OCI-LY7 (cell line): ENCODE results near the gene DLEC1. TPM values are rescaled to one million over a fixed set of nuclear protein-coding genes. Genes with fewer than 3 reads are reported as not detected.

ENCODE experiments used
- BruUV-seq: library from RNA; stranded (reverse); fragments of 400-500 nt; replicated peaks from 2 replicates; lab custom pipeline; 2021; lab: Mats Ljungman, UMichigan
- CTCF ChIA-PET: fragments of 300-600 bp; sonication (Branson Sonifier 250); formaldehyde crosslinking; loops from one replicate; lab custom pipeline; 2022; ENCODE audit warnings: antibody characterized with exemption; ENCODE audit not compliant: unreplicated experiment; lab: Charles Lee
- POLR2A ChIA-PET: fragments of 300-600 bp; sonication (Branson Sonifier 250); formaldehyde crosslinking; loops from one replicate; lab custom pipeline; 2022; ENCODE audit warnings: antibody characterized with exemption; lab: Charles Lee
- DNase-seq: peaks from one replicate; pipeline ENCODE4 v3.0.0-alpha.2; 2015; ENCODE audit warnings: low spot score
- H2AFZ ChIP-seq: fragments of 200-600 bp; sonication (generic), shearing (Covaris generic); 2 replicates; pipeline ENCODE4 v1.6.1; 2014; ENCODE audit warnings: mild to moderate bottlenecking, antibody characterized with exemption, low read length, moderate library complexity
- H3K27ac ChIP-seq: fragments of 200-600 bp; sonication (generic); 2 replicates; pipeline ENCODE4 v1.5.1; 2014; ENCODE audit warnings: mixed run types, low read depth, mild to moderate bottlenecking, moderate library complexity, low read length, inconsistent platforms; ENCODE audit not compliant: poor library complexity, severe bottlenecking
- H3K36me3 ChIP-seq: fragments of 200-600 bp; sonication (generic); 2 replicates; pipeline ENCODE4 v1.6.1; 2014; ENCODE audit warnings: mild to moderate bottlenecking, antibody characterized with exemption, low read length, moderate library complexity, mixed read lengths; ENCODE audit not compliant: insufficient read depth
- H3K4me1 ChIP-seq: fragments of 200-600 bp; sonication (generic); 2 replicates; pipeline ENCODE4 v1.5.1; 2014; ENCODE audit warnings: mild to moderate bottlenecking, low read length; ENCODE audit not compliant: insufficient read depth, poor library complexity, severe bottlenecking
- H3K4me2 ChIP-seq: fragments of 200-600 bp; sonication (generic); 2 replicates; pipeline ENCODE4 v1.6.1; 2014; ENCODE audit warnings: mild to moderate bottlenecking, low read length
- H3K4me3 ChIP-seq: fragments of 200-600 bp; sonication (generic); 2 replicates; pipeline ENCODE4 v1.5.1; 2014; ENCODE audit warnings: mild to moderate bottlenecking, low read depth, low read length; ENCODE audit not compliant: poor library complexity, severe bottlenecking
- H3K79me2 ChIP-seq: fragments of 200-600 bp; sonication (generic); 2 replicates; pipeline ENCODE4 v1.6.1; 2016; ENCODE audit warnings: low read depth, mild to moderate bottlenecking, low read length, moderate library complexity, mixed read lengths; ENCODE audit not compliant: insufficient read depth
- H3K9me2 ChIP-seq: fragments of 200-600 bp; sonication (generic); 2 replicates; pipeline ENCODE4 v1.6.1; 2016; ENCODE audit warnings: mild to moderate bottlenecking, low read length, mixed read lengths; ENCODE audit not compliant: insufficient read depth
- H3K9me3 ChIP-seq: fragments of 200-600 bp; sonication (generic); 2 replicates; pipeline ENCODE4 v1.6.1; 2014; ENCODE audit warnings: mild to moderate bottlenecking, mixed run types, low read length, mixed read lengths
- H4K20me1 ChIP-seq: fragments of 200-600 bp; sonication (generic); 2 replicates; pipeline ENCODE4 v1.6.1; 2014; ENCODE audit warnings: mild to moderate bottlenecking, antibody characterized with exemption, low read length, moderate library complexity, mixed read lengths; ENCODE audit not compliant: insufficient read depth
- EZH2phosphoT487 ChIP-seq: fragments of 200-600 bp; sonication (generic); IDR thresholded peaks from 2 replicates; pipeline ENCODE4 v1.6.1; 2018; ENCODE audit warnings: low read depth, borderline replicate concordance, mild to moderate bottlenecking, mixed run types, antibody characterized with exemption, low read length, moderate library complexity, mixed read lengths
- intact Hi-C: fragments of 100-400 bp; cut with micrococcal nuclease; formaldehyde crosslinking; loops from one replicate; pipeline ENCODE4 v1.10.0; 2022; ENCODE audit not compliant: unreplicated experiment
- total RNA-seq, 2 experiments: library from RNA; depleted of rRNA in 1 of 2; stranded (reverse); fragments of >200 nt in 1 of 2; shearing (Covaris generic) in 1 of 2; gene quantifications; 2 replicates each; pipeline ENCODE4 v1.2.3, GENCODE V29; 2014 to 2022
- TF ChIP-seq, protein P1 (sequence below): fragments of 200-600 bp; sonication (generic); conservative IDR thresholded peaks from 2 replicates; pipeline ENCODE4 v1.5.1; 2014; ENCODE audit warnings: mild to moderate bottlenecking, antibody characterized with exemption, low read length, moderate library complexity, mixed read lengths

The DLEC1 gene
- total RNA-seq, 2 experiments from 2014 or later: 0.13 TPM; not detected in 1

DNA sequence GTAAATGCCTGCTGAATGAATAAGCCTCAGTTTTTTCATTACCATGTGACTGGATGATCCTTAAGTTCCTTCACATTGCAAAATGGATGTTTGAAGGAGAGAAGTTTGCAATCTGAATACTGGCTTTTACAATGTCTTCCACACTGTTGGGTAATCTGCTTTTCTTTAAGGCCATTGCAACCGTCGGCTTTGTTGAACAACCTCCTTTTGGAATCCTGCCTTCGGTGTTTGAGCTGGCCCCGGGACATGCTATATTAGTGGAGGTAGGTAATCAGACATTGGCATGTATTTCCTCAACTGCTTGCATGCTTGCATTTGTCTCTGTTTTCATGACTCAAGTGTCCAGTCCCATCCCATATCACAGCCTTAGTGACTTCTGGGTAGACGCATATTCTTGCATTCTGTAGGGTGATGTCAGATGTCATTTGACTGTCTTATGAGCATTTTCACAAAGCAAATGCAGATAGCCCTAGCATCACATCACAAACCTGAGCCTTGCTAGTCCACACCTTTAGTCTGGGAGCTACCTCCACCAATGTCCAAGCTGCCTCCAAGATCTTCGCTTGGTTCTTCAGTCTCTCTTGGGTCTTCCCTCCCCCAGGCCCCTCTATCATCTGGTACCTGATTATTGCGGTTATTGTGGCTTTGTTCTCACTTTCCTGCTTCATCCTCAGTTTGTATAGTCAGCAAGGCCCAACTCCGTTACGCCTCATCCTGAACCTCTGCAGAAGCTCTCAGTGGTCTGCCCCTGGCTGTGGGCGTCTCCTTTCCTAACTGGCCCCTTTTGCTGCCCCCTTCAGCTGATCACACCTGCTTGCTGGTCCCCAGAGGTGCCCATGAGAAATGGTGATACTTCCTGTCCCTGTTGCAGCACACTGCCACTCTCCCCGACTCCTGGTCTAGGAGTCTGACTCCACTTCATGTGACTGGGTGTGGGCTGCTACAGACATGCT lies 49.4 kb downstream of the DLEC1 start:
- H2AFZ ChIP-seq: no peak overlapping the region
- no peaks in the 10 kb centered on the region for H3K9me2 ChIP-seq
- no peak overlapping the region for H3K4me2 ChIP-seq
- BruUV-seq: no TSS peak
- peaks cover 3% of the 10 kb centered on the region for H3K4me1 ChIP-seq
- no peaks in the 10 kb centered on the region for H3K36me3 ChIP-seq
- TF ChIP-seq, protein P1, sequence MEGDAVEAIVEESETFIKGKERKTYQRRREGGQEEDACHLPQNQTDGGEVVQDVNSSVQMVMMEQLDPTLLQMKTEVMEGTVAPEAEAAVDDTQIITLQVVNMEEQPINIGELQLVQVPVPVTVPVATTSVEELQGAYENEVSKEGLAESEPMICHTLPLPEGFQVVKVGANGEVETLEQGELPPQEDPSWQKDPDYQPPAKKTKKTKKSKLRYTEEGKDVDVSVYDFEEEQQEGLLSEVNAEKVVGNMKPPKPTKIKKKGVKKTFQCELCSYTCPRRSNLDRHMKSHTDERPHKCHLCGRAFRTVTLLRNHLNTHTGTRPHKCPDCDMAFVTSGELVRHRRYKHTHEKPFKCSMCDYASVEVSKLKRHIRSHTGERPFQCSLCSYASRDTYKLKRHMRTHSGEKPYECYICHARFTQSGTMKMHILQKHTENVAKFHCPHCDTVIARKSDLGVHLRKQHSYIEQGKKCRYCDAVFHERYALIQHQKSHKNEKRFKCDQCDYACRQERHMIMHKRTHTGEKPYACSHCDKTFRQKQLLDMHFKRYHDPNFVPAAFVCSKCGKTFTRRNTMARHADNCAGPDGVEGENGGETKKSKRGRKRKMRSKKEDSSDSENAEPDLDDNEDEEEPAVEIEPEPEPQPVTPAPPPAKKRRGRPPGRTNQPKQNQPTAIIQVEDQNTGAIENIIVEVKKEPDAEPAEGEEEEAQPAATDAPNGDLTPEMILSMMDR: no peak
- ChIA-PET CTCF (interaction anchor here (0.5 kb wide), 1 partner anchor 48 kb away, joined by 4 read pairs; the partner anchor contains the start of gene ACAA1), POLR2A (no interaction called here)
- H3K9me3 ChIP-seq: no peaks in the 10 kb centered on the region
- H3K27ac ChIP-seq: no peak overlapping the region
- intact Hi-C loops: no loop called here
- H3K4me3 ChIP-seq: no peak overlapping the region
- no peaks in the 10 kb centered on the region for H3K79me2 ChIP-seq
- no peaks in the 10 kb centered on the region for H4K20me1 ChIP-seq
- no peak for DNase-seq

DNA sequence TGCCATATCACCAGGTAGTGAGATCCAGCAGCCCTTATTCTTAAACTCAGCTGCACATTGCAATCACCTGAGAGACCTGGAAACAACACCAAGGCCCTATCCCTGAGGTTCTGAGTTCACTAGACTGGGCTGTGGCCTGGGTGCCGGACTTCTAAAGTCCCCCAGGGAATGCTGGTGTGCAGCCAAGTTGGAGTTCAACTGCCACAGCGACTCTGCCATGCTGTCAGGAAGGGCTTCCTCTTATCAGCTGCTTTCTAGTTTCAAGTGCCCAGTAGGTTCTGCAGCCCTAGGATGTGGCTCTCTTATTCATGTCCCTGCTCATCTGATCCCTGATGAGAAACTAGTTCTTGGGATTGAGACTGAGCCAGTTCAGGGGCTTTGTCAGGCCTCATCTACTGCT lies 50.2 kb downstream of the DLEC1 start:
- no peak for DNase-seq
- Histone ChIP-seq H3K9me2 (no peaks in the 10 kb centered on the region), H3K4me2 (no peak overlapping the region), H3K4me1 (peaks cover 3% of the 10 kb centered on the region), H3K79me2 (no peaks in the 10 kb centered on the region), H4K20me1 (no peaks in the 10 kb centered on the region), H3K4me3 (no peak overlapping the region), H3K36me3 (no peaks in the 10 kb centered on the region), H3K9me3 (no peaks in the 10 kb centered on the region), H3K27ac (no peak overlapping the region), H2AFZ (no peak overlapping the region)
- ChIA-PET CTCF (no interaction called here), POLR2A (no interaction called here)
- no peak for TF ChIP-seq EZH2phosphoT487
- TF ChIP-seq, protein P1: no peak
- BruUV-seq: no TSS peak
- intact Hi-C loops: no loop called here

DNA sequence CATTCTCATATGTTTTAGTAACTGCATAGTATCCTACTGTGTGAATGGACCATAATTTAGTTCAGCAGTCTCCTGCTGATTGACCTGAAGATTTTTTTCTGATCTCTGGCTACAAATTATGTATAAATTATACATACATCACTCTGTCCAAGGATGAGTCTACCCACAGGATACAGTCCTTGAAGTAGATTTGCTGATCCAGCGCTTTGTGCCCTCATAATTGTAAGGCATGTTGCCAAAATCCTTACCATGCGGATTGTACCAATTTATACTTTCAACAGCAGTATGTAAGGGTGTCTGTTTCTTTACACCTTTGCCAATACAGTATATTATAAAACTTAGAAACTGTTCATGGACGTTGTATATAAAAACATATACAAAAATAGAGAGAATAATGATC lies 51.4 kb downstream of the DLEC1 start:
- no peak for TF ChIP-seq EZH2phosphoT487
- TF ChIP-seq, protein P1: no peak
- Histone ChIP-seq H3K79me2 (no peaks in the 10 kb centered on the region), H3K9me3 (no peaks in the 10 kb centered on the region), H3K4me3 (no peak overlapping the region), H2AFZ (no peak overlapping the region), H3K4me1 (peaks cover 3% of the 10 kb centered on the region), H3K36me3 (no peaks in the 10 kb centered on the region), H3K9me2 (no peaks in the 10 kb centered on the region), H3K27ac (no peak overlapping the region), H4K20me1 (no peaks in the 10 kb centered on the region), H3K4me2 (no peak overlapping the region)
- BruUV-seq: no TSS peak
- no peak for DNase-seq
- intact Hi-C loops: no loop called here
- CTCF ChIA-PET: no interaction called here
- POLR2A ChIA-PET: no interaction called here
